ENCODE measurements around the gene SSH3. TPM values are rescaled to one million over a fixed set of nuclear protein-coding genes. Genes with fewer than 3 reads are reported as not detected.

Gene SSH3
- total and polyA plus RNA-seq, 2 donors (not counting 1 experiment from before 2014, with no cell fraction given), result 6.9 to 15.7 TPM

DNA sequence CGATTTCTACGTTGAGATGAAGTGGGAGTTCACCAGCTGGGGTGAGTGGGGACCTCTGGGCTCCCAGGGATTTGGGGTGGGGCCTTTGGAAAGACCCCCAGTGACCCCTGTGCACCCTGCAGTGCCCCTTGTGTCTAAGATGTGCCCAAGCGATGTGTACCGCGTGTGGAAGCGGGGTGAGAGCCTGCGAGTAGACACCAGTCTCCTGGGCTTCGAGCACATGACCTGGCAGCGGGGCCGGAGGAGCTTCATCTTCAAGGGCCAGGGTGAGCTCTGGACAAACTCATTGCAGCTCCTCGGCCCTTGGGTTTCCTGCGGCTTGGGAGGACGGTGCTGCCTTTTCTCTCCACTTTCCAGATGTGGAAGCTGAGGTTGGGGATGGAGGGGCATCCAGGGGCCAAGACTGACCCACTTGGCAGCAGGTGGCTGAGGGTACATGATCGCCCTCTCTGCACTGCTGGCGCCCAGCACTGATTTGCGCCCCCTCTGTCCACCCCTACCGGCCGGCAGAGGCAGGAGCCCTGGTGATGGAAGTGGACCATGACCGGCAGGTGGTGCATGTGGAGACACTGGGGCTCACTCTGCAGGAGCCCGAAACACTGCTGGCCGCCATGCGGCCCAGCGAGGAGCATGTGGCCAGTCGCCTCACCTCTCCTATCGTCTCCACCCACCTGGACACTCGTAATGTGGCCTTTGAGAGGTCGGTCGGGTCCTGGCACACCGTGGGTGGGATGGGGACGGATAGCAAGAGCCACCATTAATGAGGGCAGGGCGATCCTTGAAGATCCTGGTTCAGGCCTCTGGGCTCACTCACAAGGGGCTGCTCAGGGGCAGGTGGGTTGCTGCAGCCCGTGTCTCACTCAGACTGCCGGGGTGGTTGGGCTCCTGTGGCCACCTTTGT lies 11.6 kb upstream of the SSH3 start:
- H3K4me2 ChIP-seq (ENCODE audit: extremely low read depth, insufficient read depth, low read length), result no peak overlapping the region
- TF ChIP-seq, protein P1, sequence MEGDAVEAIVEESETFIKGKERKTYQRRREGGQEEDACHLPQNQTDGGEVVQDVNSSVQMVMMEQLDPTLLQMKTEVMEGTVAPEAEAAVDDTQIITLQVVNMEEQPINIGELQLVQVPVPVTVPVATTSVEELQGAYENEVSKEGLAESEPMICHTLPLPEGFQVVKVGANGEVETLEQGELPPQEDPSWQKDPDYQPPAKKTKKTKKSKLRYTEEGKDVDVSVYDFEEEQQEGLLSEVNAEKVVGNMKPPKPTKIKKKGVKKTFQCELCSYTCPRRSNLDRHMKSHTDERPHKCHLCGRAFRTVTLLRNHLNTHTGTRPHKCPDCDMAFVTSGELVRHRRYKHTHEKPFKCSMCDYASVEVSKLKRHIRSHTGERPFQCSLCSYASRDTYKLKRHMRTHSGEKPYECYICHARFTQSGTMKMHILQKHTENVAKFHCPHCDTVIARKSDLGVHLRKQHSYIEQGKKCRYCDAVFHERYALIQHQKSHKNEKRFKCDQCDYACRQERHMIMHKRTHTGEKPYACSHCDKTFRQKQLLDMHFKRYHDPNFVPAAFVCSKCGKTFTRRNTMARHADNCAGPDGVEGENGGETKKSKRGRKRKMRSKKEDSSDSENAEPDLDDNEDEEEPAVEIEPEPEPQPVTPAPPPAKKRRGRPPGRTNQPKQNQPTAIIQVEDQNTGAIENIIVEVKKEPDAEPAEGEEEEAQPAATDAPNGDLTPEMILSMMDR (conservative IDR thresholded peaks at IDR 0.05 in 1 of 2, IDR thresholded peaks at IDR 0.05 in 1 of 2; ENCODE audit: low read depth in 1 of 2, low read length in 2 of 2), result no peak
- TF ChIP-seq EZH2 (IDR thresholded peaks at IDR 0.05; ENCODE audit: low read length, missing control alignments), result no peak
- no peak overlapping the region for H3K27ac ChIP-seq (ENCODE audit: insufficient read depth, low read length)
- H3K27me3 ChIP-seq (ENCODE audit: control insufficient read depth, insufficient read depth, low read length), result no peaks in the 10 kb centered on the region
- peaks cover 17% of the 10 kb centered on the region for H3K36me3 ChIP-seq (ENCODE audit: control insufficient read depth, insufficient read depth, low read length)
- H3K9ac ChIP-seq (ENCODE audit: insufficient read depth, low read length), result no peak overlapping the region
- H3K79me2 ChIP-seq (ENCODE audit: control insufficient read depth, insufficient read depth, low read length), result peaks cover 18% of the 10 kb centered on the region
- H3K4me3 ChIP-seq (replicated peaks in 1 of 4; ENCODE audit: control extremely low read depth in 1 of 4, insufficient read depth in 1 of 4, low read depth in 3 of 4, low read length in 4 of 4), result no peak overlapping the region
- no peaks in the 10 kb centered on the region for H3K9me3 ChIP-seq (ENCODE audit: control insufficient read depth, insufficient read depth, low read depth, low read length)
- H2AFZ ChIP-seq (ENCODE audit: low read length), result no peak overlapping the region
- DNase-seq (ENCODE audit: low read depth in 2 of 2), result no peak
- H4K20me1 ChIP-seq (ENCODE audit: control insufficient read depth, extremely low read depth, insufficient read depth, low read length), result no peaks in the 10 kb centered on the region
- H3K4me1 ChIP-seq (ENCODE audit: control insufficient read depth, extremely low read depth, insufficient read depth, low read length), result peaks cover 20% of the 10 kb centered on the region

DNA sequence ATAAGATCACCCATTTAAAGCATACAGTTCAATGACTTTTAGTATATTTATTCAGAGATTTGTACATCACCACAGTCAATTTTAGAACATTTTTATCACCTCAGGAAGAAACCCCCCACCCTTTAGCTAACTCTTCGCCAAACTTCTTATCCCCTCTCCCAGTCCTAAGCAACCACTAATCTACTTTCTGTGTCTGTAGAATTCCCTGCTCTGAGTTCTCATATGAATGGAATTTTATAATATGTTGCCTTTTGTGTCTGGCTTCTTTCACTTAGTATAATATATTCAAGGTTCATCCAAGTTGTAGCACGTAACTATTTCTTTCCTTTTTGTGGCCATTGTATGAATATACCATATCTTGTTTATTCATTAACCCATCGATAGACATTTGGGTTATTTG lies 10.7 kb upstream of the SSH3 start:
- peak in 1 of 2 donors; percentile 42 for DNase-seq (ENCODE audit: low read depth in 2 of 2)
- Histone ChIP-seq H3K27ac (ENCODE audit: insufficient read depth, low read length) (peak overlapping the region; percentile 32), H3K4me2 (ENCODE audit: extremely low read depth, insufficient read depth, low read length) (no peak overlapping the region), H3K9ac (ENCODE audit: insufficient read depth, low read length) (no peak overlapping the region), H3K36me3 (ENCODE audit: control insufficient read depth, insufficient read depth, low read length) (peaks cover 16% of the 10 kb centered on the region), H3K79me2 (ENCODE audit: control insufficient read depth, insufficient read depth, low read length) (peaks cover 18% of the 10 kb centered on the region), H3K4me1 (ENCODE audit: control insufficient read depth, extremely low read depth, insufficient read depth, low read length) (peaks cover 19% of the 10 kb centered on the region), H2AFZ (ENCODE audit: low read length) (no peak overlapping the region), H4K20me1 (ENCODE audit: control insufficient read depth, extremely low read depth, insufficient read depth, low read length) (no peaks in the 10 kb centered on the region), H3K9me3 (ENCODE audit: control insufficient read depth, insufficient read depth, low read depth, low read length) (no peaks in the 10 kb centered on the region), H3K4me3 (replicated peaks in 1 of 4; ENCODE audit: control extremely low read depth in 1 of 4, insufficient read depth in 1 of 4, low read depth in 3 of 4, low read length in 4 of 4) (no peak overlapping the region), H3K27me3 (ENCODE audit: control insufficient read depth, insufficient read depth, low read length) (no peaks in the 10 kb centered on the region)
- TF ChIP-seq, protein P1 (conservative IDR thresholded peaks at IDR 0.05 in 1 of 2, IDR thresholded peaks at IDR 0.05 in 1 of 2; ENCODE audit: low read depth in 1 of 2, low read length in 2 of 2), result no peak
- TF ChIP-seq EZH2 (IDR thresholded peaks at IDR 0.05; ENCODE audit: low read length, missing control alignments), result no peak

DNA sequence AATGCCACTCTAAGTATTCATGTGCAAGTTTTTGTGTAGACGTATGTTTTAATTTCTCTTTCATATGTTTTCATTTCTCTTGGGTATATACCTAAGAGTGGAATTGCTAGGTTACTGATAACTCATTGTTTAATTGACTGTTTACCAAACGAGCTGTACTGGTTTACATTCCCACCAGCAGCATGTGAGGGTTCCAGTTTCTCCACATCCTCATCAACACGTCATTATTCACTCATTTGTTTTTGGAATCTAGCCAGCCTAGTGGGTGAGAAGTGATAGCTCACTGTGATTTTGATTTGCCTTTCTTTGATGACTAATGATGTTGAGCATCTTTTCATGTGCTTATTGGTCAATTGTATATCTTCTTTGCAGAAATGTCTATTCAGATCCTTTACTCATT lies 10.2 kb upstream of the SSH3 start:
- Histone ChIP-seq H3K27ac (ENCODE audit: insufficient read depth, low read length) (peak overlapping the region; percentile 32), H3K9ac (ENCODE audit: insufficient read depth, low read length) (no peak overlapping the region), H3K4me2 (ENCODE audit: extremely low read depth, insufficient read depth, low read length) (no peak overlapping the region), H4K20me1 (ENCODE audit: control insufficient read depth, extremely low read depth, insufficient read depth, low read length) (no peaks in the 10 kb centered on the region), H3K27me3 (ENCODE audit: control insufficient read depth, insufficient read depth, low read length) (no peaks in the 10 kb centered on the region), H2AFZ (ENCODE audit: low read length) (no peak overlapping the region), H3K79me2 (ENCODE audit: control insufficient read depth, insufficient read depth, low read length) (peaks cover 18% of the 10 kb centered on the region), H3K4me3 (replicated peaks in 1 of 4; ENCODE audit: control extremely low read depth in 1 of 4, insufficient read depth in 1 of 4, low read depth in 3 of 4, low read length in 4 of 4) (no peak overlapping the region), H3K9me3 (ENCODE audit: control insufficient read depth, insufficient read depth, low read depth, low read length) (no peaks in the 10 kb centered on the region), H3K36me3 (ENCODE audit: control insufficient read depth, insufficient read depth, low read length) (peaks cover 16% of the 10 kb centered on the region), H3K4me1 (ENCODE audit: control insufficient read depth, extremely low read depth, insufficient read depth, low read length) (peaks cover 15% of the 10 kb centered on the region)
- TF ChIP-seq EZH2 (IDR thresholded peaks at IDR 0.05; ENCODE audit: low read length, missing control alignments), result no peak
- TF ChIP-seq, protein P1 (conservative IDR thresholded peaks at IDR 0.05 in 1 of 2, IDR thresholded peaks at IDR 0.05 in 1 of 2; ENCODE audit: low read depth in 1 of 2, low read length in 2 of 2), result no peak
- DNase-seq (ENCODE audit: low read depth in 2 of 2), result peak; percentile 49 to 62

Data from fibroblast of lung (primary cell).